ENCODE data around the gene C7orf57. TPM values are rescaled to one million over a fixed set of nuclear protein-coding genes. Genes with fewer than 3 reads are reported as not detected.

The C7orf57 gene
- total RNA-seq, 4 donors from 2014 or later = not detected

DNA sequence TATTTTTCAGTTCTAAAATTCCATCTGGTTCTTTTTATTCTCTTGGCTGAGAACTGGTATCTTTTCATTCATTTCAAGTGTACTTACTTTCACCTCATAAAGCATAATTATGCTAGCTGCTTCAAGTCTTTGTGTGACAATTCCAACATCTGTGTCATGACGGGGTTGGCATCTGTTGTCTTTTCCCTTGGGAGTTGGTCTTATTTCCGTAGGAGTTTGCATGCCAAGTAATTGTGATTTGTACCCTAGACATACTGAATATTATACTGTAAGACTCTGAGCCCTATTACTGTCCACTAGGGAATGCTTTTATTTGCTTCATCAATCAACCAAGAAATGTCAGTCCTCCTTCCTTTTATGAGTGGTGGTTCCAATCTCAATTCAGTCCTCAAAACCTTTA is 31.3 kb upstream of the C7orf57 start:
- H3K27me3 ChIP-seq = no peaks in the 10 kb centered on the region
- H3K4me1 ChIP-seq = no peaks in the 10 kb centered on the region
- WGBS, 2 donors (ENCODE audit: low coverage in 1 of 2) = 55 to 69% methylated on average over 2 of the region's 2 CpGs
- H3K27ac ChIP-seq = no peak overlapping the region
- no peak for DNase-seq
- in situ Hi-C loops (cut with MboI; ENCODE audit: low pct_ligation_motif_present in 1 of 4, low pct_unique_long_range_greater_than_20kb in 1 of 4, low sequenced_read_pairs in 3 of 4) (no loop called here), intact Hi-C loops (cut with DNase I; ENCODE audit: low total_unique reads) (no loop called here)
- H3K4me3 ChIP-seq = no peak overlapping the region
- no peak for TF ChIP-seq EP300 (IDR thresholded peaks at IDR 0.05; ENCODE audit: low read depth)
- no peaks in the 10 kb centered on the region for H3K9me3 ChIP-seq
- no peaks in the 10 kb centered on the region for H3K36me3 ChIP-seq

DNA sequence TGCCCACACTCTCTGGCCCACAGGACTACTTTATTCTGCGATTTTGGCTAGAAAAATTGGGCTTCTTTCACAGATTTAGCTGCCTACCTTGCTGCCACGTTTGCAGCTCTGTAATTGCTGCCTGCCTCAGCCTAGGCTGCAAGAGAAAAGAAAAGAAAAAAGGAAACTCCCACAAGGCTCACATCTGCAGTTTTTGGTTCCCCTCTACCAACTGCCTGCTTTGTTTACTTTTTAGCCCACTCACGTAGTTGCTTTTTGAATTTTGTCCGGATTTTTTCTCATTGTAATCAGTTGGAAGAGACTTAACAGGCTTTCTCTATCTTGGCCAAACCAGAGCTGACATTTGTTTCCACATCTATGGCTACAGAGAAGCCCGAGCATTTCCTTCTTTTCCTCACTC is 30.7 kb upstream of the C7orf57 start:
- H3K27ac ChIP-seq = no peak overlapping the region
- no peak overlapping the region for H3K4me3 ChIP-seq
- intact Hi-C loops (cut with DNase I; ENCODE audit: low total_unique reads) = no loop called here
- TF ChIP-seq EP300 (IDR thresholded peaks at IDR 0.05; ENCODE audit: low read depth) (no peak), POLR2A (IDR thresholded peaks at IDR 0.05) (no peak), POLR2AphosphoS5 (IDR thresholded peaks at IDR 0.05) (no peak)
- TF ChIP-seq, protein P1, sequence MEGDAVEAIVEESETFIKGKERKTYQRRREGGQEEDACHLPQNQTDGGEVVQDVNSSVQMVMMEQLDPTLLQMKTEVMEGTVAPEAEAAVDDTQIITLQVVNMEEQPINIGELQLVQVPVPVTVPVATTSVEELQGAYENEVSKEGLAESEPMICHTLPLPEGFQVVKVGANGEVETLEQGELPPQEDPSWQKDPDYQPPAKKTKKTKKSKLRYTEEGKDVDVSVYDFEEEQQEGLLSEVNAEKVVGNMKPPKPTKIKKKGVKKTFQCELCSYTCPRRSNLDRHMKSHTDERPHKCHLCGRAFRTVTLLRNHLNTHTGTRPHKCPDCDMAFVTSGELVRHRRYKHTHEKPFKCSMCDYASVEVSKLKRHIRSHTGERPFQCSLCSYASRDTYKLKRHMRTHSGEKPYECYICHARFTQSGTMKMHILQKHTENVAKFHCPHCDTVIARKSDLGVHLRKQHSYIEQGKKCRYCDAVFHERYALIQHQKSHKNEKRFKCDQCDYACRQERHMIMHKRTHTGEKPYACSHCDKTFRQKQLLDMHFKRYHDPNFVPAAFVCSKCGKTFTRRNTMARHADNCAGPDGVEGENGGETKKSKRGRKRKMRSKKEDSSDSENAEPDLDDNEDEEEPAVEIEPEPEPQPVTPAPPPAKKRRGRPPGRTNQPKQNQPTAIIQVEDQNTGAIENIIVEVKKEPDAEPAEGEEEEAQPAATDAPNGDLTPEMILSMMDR (IDR thresholded peaks at IDR 0.05) = no peak
- H3K36me3 ChIP-seq = no peaks in the 10 kb centered on the region
- no peaks in the 10 kb centered on the region for H3K9me3 ChIP-seq
- 35 to 58% methylated on average over 4 to 5 of the region's 5 CpGs for WGBS, 2 donors (ENCODE audit: low coverage in 1 of 2)
- H3K27me3 ChIP-seq = no peaks in the 10 kb centered on the region
- in situ Hi-C loops (cut with MboI; ENCODE audit: low pct_ligation_motif_present in 1 of 4, low pct_unique_long_range_greater_than_20kb in 1 of 4, low sequenced_read_pairs in 3 of 4) = no loop called here
- DNase-seq = no peak
- H3K4me1 ChIP-seq = no peaks in the 10 kb centered on the region

DNA sequence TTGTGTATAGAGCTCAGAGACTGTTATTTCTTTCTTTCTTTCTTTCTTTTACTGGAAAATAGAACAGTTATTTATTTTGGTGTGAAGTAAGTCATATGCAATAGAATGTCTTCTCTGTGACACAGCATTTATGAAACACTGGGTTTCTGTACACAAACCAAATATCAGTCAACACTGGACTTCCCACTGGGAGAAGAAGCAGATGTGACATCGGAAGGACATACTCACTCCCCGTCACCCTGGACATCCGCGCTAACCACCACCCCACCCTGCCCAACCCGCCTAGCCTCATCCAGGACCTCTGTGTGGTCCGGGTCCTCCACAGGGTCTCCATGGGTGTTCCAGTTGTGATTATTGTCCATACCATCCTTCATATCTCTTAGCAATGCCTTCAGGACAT is 28.5 kb upstream of the C7orf57 start:
- 75 to 100% methylated on average over 1 to 6 of the region's 6 CpGs for WGBS, 2 donors (ENCODE audit: low coverage in 1 of 2)
- in situ Hi-C loops (cut with MboI; ENCODE audit: low pct_ligation_motif_present in 1 of 4, low pct_unique_long_range_greater_than_20kb in 1 of 4, low sequenced_read_pairs in 3 of 4) = no loop called here
- TF ChIP-seq POLR2AphosphoS5 (IDR thresholded peaks at IDR 0.05) (no peak), EP300 (IDR thresholded peaks at IDR 0.05; ENCODE audit: low read depth) (no peak), POLR2A (IDR thresholded peaks at IDR 0.05) (no peak)
- TF ChIP-seq, protein P1 (IDR thresholded peaks at IDR 0.05) = no peak
- Histone ChIP-seq H3K4me3 (no peak overlapping the region), H3K9me3 (no peaks in the 10 kb centered on the region), H3K27ac (no peak overlapping the region), H3K4me1 (no peaks in the 10 kb centered on the region), H3K27me3 (no peaks in the 10 kb centered on the region), H3K36me3 (no peaks in the 10 kb centered on the region)
- DNase-seq = no peak
- intact Hi-C loops (cut with DNase I; ENCODE audit: low total_unique reads) = loop anchor here (1.0 kb wide), 1 partner anchor 45 kb away; no protein-coding TSS in a partner anchor

DNA sequence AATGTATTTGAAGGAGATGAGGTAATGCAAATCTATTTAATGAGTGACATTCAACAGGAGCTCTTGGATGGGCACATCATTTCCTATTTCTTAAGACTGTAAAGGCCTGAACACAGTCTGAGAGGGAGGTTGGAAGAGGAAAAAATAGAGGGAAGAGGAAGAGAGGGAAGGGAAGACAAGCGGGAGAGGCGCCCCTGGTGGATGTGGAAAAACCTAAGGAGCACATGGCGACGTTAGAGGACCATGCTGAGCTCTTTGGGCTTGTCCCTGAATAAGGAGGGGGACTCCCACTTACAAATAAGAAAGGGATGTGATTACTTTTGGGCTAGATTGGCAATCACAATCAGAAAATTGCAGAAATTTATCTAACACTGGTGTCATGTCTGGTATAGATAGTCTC is 26.1 kb upstream of the C7orf57 start:
- intact Hi-C loops (cut with DNase I; ENCODE audit: low total_unique reads) = no loop called here

More for the DNA sequence above, 26.1 kb upstream of the C7orf57 start:
- DNase-seq = no peak
- no peaks in the 10 kb centered on the region for H3K4me1 ChIP-seq
- WGBS, 2 donors (ENCODE audit: low coverage in 1 of 2) = 93% methylated on average over 4 of the region's 4 CpGs
- H3K36me3 ChIP-seq = no peaks in the 10 kb centered on the region
- no peak overlapping the region for H3K4me3 ChIP-seq
- no peaks in the 10 kb centered on the region for H3K9me3 ChIP-seq
- H3K27ac ChIP-seq = no peak overlapping the region
- no peaks in the 10 kb centered on the region for H3K27me3 ChIP-seq
- no peak for TF ChIP-seq POLR2A (IDR thresholded peaks at IDR 0.05)
- TF ChIP-seq POLR2AphosphoS5 (IDR thresholded peaks at IDR 0.05) = no peak
- TF ChIP-seq EP300 (IDR thresholded peaks at IDR 0.05; ENCODE audit: low read depth) = no peak
- TF ChIP-seq, protein P1 (IDR thresholded peaks at IDR 0.05) = no peak
- in situ Hi-C loops (cut with MboI; ENCODE audit: low pct_ligation_motif_present in 1 of 4, low pct_unique_long_range_greater_than_20kb in 1 of 4, low sequenced_read_pairs in 3 of 4) = no loop called here
